Measurements from ENCODE around the gene GPR155. TPM values are rescaled to one million over a fixed set of nuclear protein-coding genes. Genes with fewer than 3 reads are reported as not detected.
A peak's percentile ranks its signal among the peaks of the same experiment; 100 is the strongest.

Gene GPR155
- polyA plus RNA-seq, 3 donors, result 3.4 to 7.6 (median 7.0) TPM

GRCh38 chr2:174527959-174528358, 41.1 kb upstream of the GPR155 start:
- no peak for TF ChIP-seq CTCF (IDR thresholded peaks at IDR 0.05)
- no peak for DNase-seq
- no peak overlapping the region for H3K4me2 ChIP-seq (replicated peaks; ENCODE audit: extremely low read depth, low read length, poor library complexity, severe bottlenecking)
- intact Hi-C loops (cut with micrococcal nuclease), result no loop called here
- H4K20me1 ChIP-seq (ENCODE audit: insufficient read depth, low read length), result no peaks in the 10 kb centered on the region
- peaks cover 9% of the 10 kb centered on the region in 2 donors for H3K36me3 Mint-ChIP-seq
- no peak overlapping the region for H3K9ac ChIP-seq (ENCODE audit: insufficient read depth, low read length, poor library complexity, severe bottlenecking)
- H3K27me3 Mint-ChIP-seq (ENCODE audit: low read depth in 3 of 3), result peaks cover 2 to 8% (median 5%) of the 10 kb centered on the region in 3 donors
- no peaks in the 10 kb centered on the region for H3K27me3 ChIP-seq (ENCODE audit: control insufficient read depth in 2 of 2, insufficient read depth in 2 of 2, low read length in 2 of 2)
- peaks cover 24 to 33% of the 10 kb centered on the region in 2 donors for H3K4me1 ChIP-seq (ENCODE audit: control insufficient read depth in 1 of 2, insufficient read depth in 2 of 2, low read length in 2 of 2)
- no peak overlapping the region for H3K4me3 ChIP-seq (replicated peaks in 1 of 3; ENCODE audit: low read depth in 2 of 3, low read length in 3 of 3)
- WGBS (ENCODE audit: insufficient coverage), result no CpG with 5 or more reads among the region's 3 CpGs
- H3K4me3 Mint-ChIP-seq, result no peak overlapping the region
- H3K9me3 ChIP-seq (replicated peaks in 1 of 2; ENCODE audit: control insufficient read depth in 1 of 2, insufficient read depth in 1 of 2, low read length in 2 of 2), result peaks cover 0 to 4% of the 10 kb centered on the region in 2 donors
- H3K79me2 ChIP-seq (ENCODE audit: insufficient read depth, low read length), result no peaks in the 10 kb centered on the region
- H3K27ac Mint-ChIP-seq, result no peak overlapping the region
- no peaks in the 10 kb centered on the region for H3K36me3 ChIP-seq (replicated peaks in 1 of 2; ENCODE audit: control insufficient read depth in 1 of 2, insufficient read depth in 2 of 2, low read length in 2 of 2)
- no peak overlapping the region for H3K27ac ChIP-seq (ENCODE audit: low read depth in 1 of 2, low read length in 2 of 2)
- peaks cover 32% of the 10 kb centered on the region for H3K4me1 Mint-ChIP-seq
- H2AFZ ChIP-seq (ENCODE audit: insufficient read depth, low read depth, low read length, poor library complexity, severe bottlenecking), result no peak overlapping the region
- H3K9me3 Mint-ChIP-seq, result peaks cover 0 to 24% (median 12%) of the 10 kb centered on the region in 7 donors

DNA sequence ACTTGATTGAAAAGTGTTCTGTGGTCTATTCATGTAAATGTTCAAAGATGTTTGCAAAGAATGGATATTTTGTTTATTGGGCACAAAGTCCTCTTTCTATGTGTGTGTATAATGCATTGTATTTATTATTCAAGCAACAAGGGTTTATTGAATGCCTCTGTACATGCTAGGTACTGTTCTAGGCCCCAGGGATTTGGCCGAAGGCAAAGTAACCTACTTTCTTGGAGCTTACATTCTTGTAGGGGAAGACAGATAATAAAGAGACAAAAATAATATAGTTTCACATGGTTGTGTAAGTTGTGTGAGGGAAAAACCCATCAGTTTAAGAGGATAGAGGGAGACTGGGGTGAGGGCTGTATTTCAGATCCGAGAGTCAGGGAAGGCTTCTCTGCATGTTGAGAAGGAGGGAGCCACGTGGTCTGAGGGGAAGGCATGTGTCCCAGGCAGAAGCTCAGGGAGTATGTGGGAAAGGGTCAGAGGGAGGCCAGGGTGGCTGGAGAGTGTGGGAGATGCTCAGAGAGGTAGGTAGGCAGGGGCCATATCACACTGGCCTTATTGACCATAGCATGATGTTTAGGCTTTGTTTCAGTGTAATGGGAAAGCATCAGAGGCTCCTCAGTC, 40.4 kb upstream of the GPR155 start:
- Histone ChIP-seq H3K4me2 (replicated peaks; ENCODE audit: extremely low read depth, low read length, poor library complexity, severe bottlenecking) (no peak overlapping the region), H3K9ac (ENCODE audit: insufficient read depth, low read length, poor library complexity, severe bottlenecking) (no peak overlapping the region), H3K79me2 (ENCODE audit: insufficient read depth, low read length) (no peaks in the 10 kb centered on the region), H4K20me1 (ENCODE audit: insufficient read depth, low read length) (no peaks in the 10 kb centered on the region), H3K27me3 (ENCODE audit: control insufficient read depth in 2 of 2, insufficient read depth in 2 of 2, low read length in 2 of 2) (no peaks in the 10 kb centered on the region), H2AFZ (ENCODE audit: insufficient read depth, low read depth, low read length, poor library complexity, severe bottlenecking) (no peak overlapping the region), H3K36me3 (replicated peaks in 1 of 2; ENCODE audit: control insufficient read depth in 1 of 2, insufficient read depth in 2 of 2, low read length in 2 of 2) (no peaks in the 10 kb centered on the region), H3K9me3 (replicated peaks in 1 of 2; ENCODE audit: control insufficient read depth in 1 of 2, insufficient read depth in 1 of 2, low read length in 2 of 2) (peaks cover 0 to 4% of the 10 kb centered on the region in 2 donors), H3K4me1 (ENCODE audit: control insufficient read depth in 1 of 2, insufficient read depth in 2 of 2, low read length in 2 of 2) (peaks cover 32 to 41% of the 10 kb centered on the region in 2 donors), H3K27ac (ENCODE audit: low read depth in 1 of 2, low read length in 2 of 2) (no peak overlapping the region), H3K4me3 (replicated peaks in 1 of 3; ENCODE audit: low read depth in 2 of 3, low read length in 3 of 3) (no peak overlapping the region)
- no peak overlapping the region for H3K4me3 Mint-ChIP-seq
- peaks cover 2 to 8% (median 2%) of the 10 kb centered on the region in 3 donors for H3K27me3 Mint-ChIP-seq (ENCODE audit: low read depth in 3 of 3)
- peak overlapping the region in 1 of 7 donors; percentile 12 for H3K27ac Mint-ChIP-seq
- H3K36me3 Mint-ChIP-seq, result peaks cover 9% of the 10 kb centered on the region in 2 donors
- 89% methylated on average over 2 of the region's 3 CpGs for whole genome bisulfite sequencing (ENCODE audit: insufficient coverage)
- intact Hi-C loops (cut with micrococcal nuclease), result no loop called here
- DNase-seq, result no peak
- no peak for TF ChIP-seq CTCF (IDR thresholded peaks at IDR 0.05)
- H3K9me3 Mint-ChIP-seq, result peaks cover 0 to 24% (median 12%) of the 10 kb centered on the region in 7 donors
- peaks cover 40% of the 10 kb centered on the region for H3K4me1 Mint-ChIP-seq
